ENCODE data around the gene PLOD3. TPM values are rescaled to one million over a fixed set of nuclear protein-coding genes. Genes with fewer than 3 reads are reported as not detected.

PLOD3 gene
- total RNA-seq, 1 experiment from 2014 or later = 74.5 TPM

DNA sequence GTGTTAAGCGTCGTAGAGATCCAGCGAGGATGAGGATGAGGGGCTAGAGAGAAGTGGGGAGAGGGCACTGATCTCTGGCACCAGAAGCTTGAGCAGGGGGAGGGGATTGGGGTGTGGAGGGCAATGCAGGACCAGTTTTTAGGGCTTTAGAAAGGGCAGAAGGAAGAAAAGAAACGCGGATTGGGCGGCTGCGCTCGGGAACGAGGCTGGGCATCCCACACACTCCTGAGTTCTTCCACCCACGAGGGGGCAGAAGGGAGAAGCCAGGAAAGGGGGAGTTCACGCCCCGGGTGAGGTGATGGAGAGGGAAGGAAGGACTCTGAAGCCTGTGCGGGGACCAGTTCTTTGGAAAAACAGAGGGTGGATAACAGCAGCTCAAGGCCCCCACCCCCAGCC, 45.9 kb downstream of the PLOD3 start:
- H3K27me3 ChIP-seq (ENCODE audit: insufficient read depth, low read length) = peaks cover 63% of the 10 kb centered on the region

More for the DNA sequence above, 45.9 kb downstream of the PLOD3 start:
- Mint-ChIP-seq H3K4me1 (peaks cover 56 to 64% of the 10 kb centered on the region in 2 experiments), H3K9me3 (peaks cover 0 to 2% of the 10 kb centered on the region in 2 experiments; a peak in 2 of 5 replicates), H3K36me3 (ENCODE audit: insufficient read depth in 1 of 3, low read depth in 3 of 3) (no peaks in the 10 kb centered on the region), H3K4me3 (peak overlapping the region; percentile 55 to 79), H3K27me3 (ENCODE audit: low read depth) (peaks cover 98% of the 10 kb centered on the region), H3K27ac (no peak overlapping the region)
- Histone ChIP-seq H3K4ac (ENCODE audit: low read depth, low read length) (no peak overlapping the region), H3K4me1 (ENCODE audit: insufficient read depth, low read length) (peaks cover 13% of the 10 kb centered on the region; the same call in 1 of the 2 replicates), H3K56ac (ENCODE audit: insufficient read length, low read depth, low read length) (no peak overlapping the region), H3K79me1 (ENCODE audit: insufficient read depth, low read depth, low read length, poor library complexity, severe bottlenecking) (no peaks in the 10 kb centered on the region), H3K27ac (ENCODE audit: insufficient read length, low read depth, low read length) (no peak overlapping the region), H4K91ac (ENCODE audit: insufficient read length, low read depth, low read length) (no peak overlapping the region), H4K8ac (replicated peaks; ENCODE audit: insufficient read length, low read depth, low read length) (no peak overlapping the region), H3K14ac (ENCODE audit: insufficient read depth, low read length) (no peak overlapping the region), H3K4me2 (ENCODE audit: insufficient read depth, insufficient read length, low read length) (peak overlapping the region; percentile 68), H3K9me3 (ENCODE audit: control insufficient read depth, low read depth, low read length) (no peaks in the 10 kb centered on the region), H2BK120ac (ENCODE audit: low read depth, low read length, poor library complexity, severe bottlenecking) (no peak overlapping the region), H2AFZ (ENCODE audit: low read length) (no peak overlapping the region), H4K5ac (ENCODE audit: insufficient read length, low read depth, low read length) (no peak overlapping the region), H3T11ph (ENCODE audit: low read length) (no peak overlapping the region), H3K9ac (ENCODE audit: extremely low read depth, insufficient read length, low read length) (no peak overlapping the region), H2BK20ac (ENCODE audit: low read depth, low read length, poor library complexity, severe bottlenecking) (no peak overlapping the region), H3K23me2 (ENCODE audit: insufficient read length, low read depth, low read length, poor library complexity, severe bottlenecking) (peaks cover 46% of the 10 kb centered on the region), H4K20me1 (ENCODE audit: control insufficient read depth, insufficient read depth, insufficient read length) (no peaks in the 10 kb centered on the region), H2BK12ac (ENCODE audit: insufficient read length, low read depth, low read length) (no peak overlapping the region), H3K18ac (ENCODE audit: insufficient read length, low read depth, low read length) (no peak overlapping the region), H2BK15ac (ENCODE audit: low read depth, low read length) (no peak overlapping the region), H2AK5ac (ENCODE audit: insufficient read length, low read length) (no peak overlapping the region), H3K79me2 (ENCODE audit: insufficient read depth, low read length) (no peaks in the 10 kb centered on the region), H2BK5ac (ENCODE audit: insufficient read length, low read length) (no peak overlapping the region), H3K23ac (ENCODE audit: insufficient read length, low read depth, low read length) (no peak overlapping the region)
- TF ChIP-seq, protein P1, sequence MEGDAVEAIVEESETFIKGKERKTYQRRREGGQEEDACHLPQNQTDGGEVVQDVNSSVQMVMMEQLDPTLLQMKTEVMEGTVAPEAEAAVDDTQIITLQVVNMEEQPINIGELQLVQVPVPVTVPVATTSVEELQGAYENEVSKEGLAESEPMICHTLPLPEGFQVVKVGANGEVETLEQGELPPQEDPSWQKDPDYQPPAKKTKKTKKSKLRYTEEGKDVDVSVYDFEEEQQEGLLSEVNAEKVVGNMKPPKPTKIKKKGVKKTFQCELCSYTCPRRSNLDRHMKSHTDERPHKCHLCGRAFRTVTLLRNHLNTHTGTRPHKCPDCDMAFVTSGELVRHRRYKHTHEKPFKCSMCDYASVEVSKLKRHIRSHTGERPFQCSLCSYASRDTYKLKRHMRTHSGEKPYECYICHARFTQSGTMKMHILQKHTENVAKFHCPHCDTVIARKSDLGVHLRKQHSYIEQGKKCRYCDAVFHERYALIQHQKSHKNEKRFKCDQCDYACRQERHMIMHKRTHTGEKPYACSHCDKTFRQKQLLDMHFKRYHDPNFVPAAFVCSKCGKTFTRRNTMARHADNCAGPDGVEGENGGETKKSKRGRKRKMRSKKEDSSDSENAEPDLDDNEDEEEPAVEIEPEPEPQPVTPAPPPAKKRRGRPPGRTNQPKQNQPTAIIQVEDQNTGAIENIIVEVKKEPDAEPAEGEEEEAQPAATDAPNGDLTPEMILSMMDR (conservative IDR thresholded peaks at IDR 0.05) = no peak
- DNase-seq = no peak
- no CpG with 5 or more reads among the region's 13 CpGs for WGBS (ENCODE audit: extremely low coverage, insufficient read length, low lambda C conversion rate)

All from H9 (cell line).